HEK293 (cell line): ENCODE measurements around the gene SEZ6L.

Experiments
- BCL11A ChIP-seq: fragments of 450-650 bp; formaldehyde crosslinking; IDR thresholded peaks from 2 replicates; pipeline ENCODE4 v1.5.1; 2016; ENCODE audit warnings: low read depth, missing biosample characterization, missing genetic modification characterization
- CTCF ChIP-seq: fragments of 450-650 bp; formaldehyde crosslinking; IDR thresholded peaks from 2 replicates; pipeline ENCODE4 v1.5.1; 2016; ENCODE audit warnings: missing biosample characterization, missing genetic modification characterization
- MEIS1 ChIP-seq: sonication (generic); formaldehyde crosslinking; IDR thresholded peaks from 2 replicates; pipeline ENCODE4 v1.8.1; 2022; ENCODE audit warnings: missing genetic modification reagents, mild to moderate bottlenecking, borderline replicate concordance
- REPIN1 ChIP-seq: fragments of 450-650 bp; formaldehyde crosslinking; IDR thresholded peaks from 2 replicates; pipeline ENCODE4 v1.5.1; 2017; ENCODE audit warnings: missing biosample characterization, missing genetic modification characterization, low read depth
- SETDB1 ChIP-seq: IDR thresholded peaks from one replicate; pipeline ENCODE4 v1.6.1; 2017; ENCODE audit warnings: mild to moderate bottlenecking, low read length, moderate library complexity, mixed read lengths; ENCODE audit not compliant: insufficient read length
- ZBTB7A ChIP-seq: fragments of 450-650 bp; formaldehyde crosslinking; IDR thresholded peaks from 2 replicates; pipeline ENCODE4 v1.5.1; 2016; ENCODE audit warnings: low read depth, missing biosample characterization, missing genetic modification characterization
- ZNF155 ChIP-seq: fragments of 450-650 bp; formaldehyde crosslinking; IDR thresholded peaks from 2 replicates; pipeline ENCODE4 v1.5.1; 2016; ENCODE audit warnings: missing biosample characterization, missing genetic modification characterization
- ZNF16 ChIP-seq: fragments of 450-650 bp; formaldehyde crosslinking; IDR thresholded peaks from 2 replicates; pipeline ENCODE4 v1.5.1; 2016; ENCODE audit warnings: low read depth, missing biosample characterization, missing genetic modification characterization
- ZNF274 ChIP-seq, 2 experiments: fragments of 200-500 bp in 1 of 2; fragments of 450-650 bp in 1 of 2; sonication (Bioruptor generic) in 1 of 2; formaldehyde crosslinking in 1 of 2; IDR thresholded peaks; 2 replicates each; pipeline versions ENCODE4 v1.5.1 to v1.6.1; 2014 to 2016; ENCODE audit warnings: borderline replicate concordance in 1 of 2, inconsistent platforms in 1 of 2, low read length in 1 of 2, missing biosample characterization in 1 of 2, missing genetic modification characterization in 1 of 2
- ZNF510 ChIP-seq: fragments of 450-650 bp; formaldehyde crosslinking; IDR thresholded peaks from 2 replicates; pipeline ENCODE4 v1.5.1; 2018; ENCODE audit warnings: mild to moderate bottlenecking, missing genetic modification characterization, missing biosample characterization; ENCODE audit not compliant: insufficient replicate concordance
- ZNF629 ChIP-seq: fragments of 450-650 bp; formaldehyde crosslinking; IDR thresholded peaks from 2 replicates; pipeline ENCODE4 v1.5.1; 2017; ENCODE audit warnings: missing biosample characterization, missing genetic modification characterization
- TF ChIP-seq, protein P1 (sequence below): fragments of 450-650 bp; formaldehyde crosslinking; IDR thresholded peaks from 2 replicates; pipeline ENCODE4 v1.5.1; 2016; ENCODE audit warnings: missing biosample characterization, missing genetic modification characterization

DNA sequence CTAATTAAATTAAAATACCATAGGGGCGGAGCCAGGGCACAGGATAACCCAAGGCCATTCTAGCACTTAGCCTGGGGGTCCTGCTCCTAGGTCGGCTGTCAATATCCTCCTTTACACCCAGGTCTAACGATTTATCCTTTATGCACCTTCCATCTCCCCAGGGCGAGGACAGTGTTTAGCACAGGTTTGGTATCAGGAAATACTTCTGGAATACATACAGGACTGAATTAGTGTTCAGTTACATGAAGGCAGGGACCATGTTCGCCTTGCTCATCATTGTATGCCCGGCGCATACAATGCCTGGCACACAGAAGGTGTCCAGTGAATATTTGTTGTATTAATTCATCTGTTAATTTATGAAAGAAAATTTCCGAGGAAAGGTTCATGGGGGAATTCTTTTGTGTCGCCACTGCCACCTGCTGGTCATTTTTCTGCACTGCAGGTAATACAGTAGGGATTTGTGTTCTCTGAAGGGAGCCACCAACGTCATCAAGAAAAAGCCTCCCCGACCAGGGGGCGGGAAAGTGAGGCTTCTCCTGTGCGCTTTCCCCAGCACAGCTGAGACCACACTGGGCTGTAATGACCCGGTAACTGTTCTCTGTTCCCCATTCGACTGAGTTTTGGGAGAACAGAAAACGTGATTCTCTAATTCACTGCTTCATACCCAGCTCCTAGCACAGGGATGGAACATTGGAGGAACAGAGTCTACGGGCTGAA, 191.1 kb downstream of the SEZ6L start:
- TF ChIP-seq ZNF16 (tag by site-specific recombination) (no peak), ZNF155 (tag by site-specific recombination) (no peak), CTCF (peak; percentile 39; the same call in 1 of the 2 replicates), ZNF510 (tag by site-specific recombination) (no peak), ZBTB7A (tag by site-specific recombination) (no peak), BCL11A (tag by site-specific recombination) (no peak), MEIS1 (no peak), REPIN1 (tag by site-specific recombination) (no peak), ZNF274 (IDR thresholded peaks at IDR 0.05; ENCODE audit: low read length) (no peak), ZNF274 (tag by site-specific recombination; IDR thresholded peaks at IDR 0.05; ENCODE audit: borderline replicate concordance) (no peak), ZNF629 (tag by site-specific recombination) (peak; percentile 69), SETDB1 (no peak)
- TF ChIP-seq, protein P1, sequence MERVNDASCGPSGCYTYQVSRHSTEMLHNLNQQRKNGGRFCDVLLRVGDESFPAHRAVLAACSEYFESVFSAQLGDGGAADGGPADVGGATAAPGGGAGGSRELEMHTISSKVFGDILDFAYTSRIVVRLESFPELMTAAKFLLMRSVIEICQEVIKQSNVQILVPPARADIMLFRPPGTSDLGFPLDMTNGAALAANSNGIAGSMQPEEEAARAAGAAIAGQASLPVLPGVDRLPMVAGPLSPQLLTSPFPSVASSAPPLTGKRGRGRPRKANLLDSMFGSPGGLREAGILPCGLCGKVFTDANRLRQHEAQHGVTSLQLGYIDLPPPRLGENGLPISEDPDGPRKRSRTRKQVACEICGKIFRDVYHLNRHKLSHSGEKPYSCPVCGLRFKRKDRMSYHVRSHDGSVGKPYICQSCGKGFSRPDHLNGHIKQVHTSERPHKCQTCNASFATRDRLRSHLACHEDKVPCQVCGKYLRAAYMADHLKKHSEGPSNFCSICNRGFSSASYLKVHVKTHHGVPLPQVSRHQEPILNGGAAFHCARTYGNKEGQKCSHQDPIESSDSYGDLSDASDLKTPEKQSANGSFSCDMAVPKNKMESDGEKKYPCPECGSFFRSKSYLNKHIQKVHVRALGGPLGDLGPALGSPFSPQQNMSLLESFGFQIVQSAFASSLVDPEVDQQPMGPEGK, result 0 out of 2 replicates have a peak, but pooled peaks have one; percentile 21
